GM21717 (cell line): ENCODE data around the gene SFMBT2.

Experiments
- ATAC-seq: cut with Tn5 transposase; IDR thresholded peaks from one replicate; pipeline ENCODE4 v1.9.1; 2021; ENCODE audit warnings: mild to moderate bottlenecking, moderate library complexity; ENCODE audit not compliant: unreplicated experiment

The SFMBT2 gene

GRCh38 chr10:7117177-7117799 is 293.5 kb downstream of the SFMBT2 start:
- ATAC-seq, result no peak

GRCh38 chr10:7111561-7111960 is 299.3 kb downstream of the SFMBT2 start:
- no peak for ATAC-seq

DNA sequence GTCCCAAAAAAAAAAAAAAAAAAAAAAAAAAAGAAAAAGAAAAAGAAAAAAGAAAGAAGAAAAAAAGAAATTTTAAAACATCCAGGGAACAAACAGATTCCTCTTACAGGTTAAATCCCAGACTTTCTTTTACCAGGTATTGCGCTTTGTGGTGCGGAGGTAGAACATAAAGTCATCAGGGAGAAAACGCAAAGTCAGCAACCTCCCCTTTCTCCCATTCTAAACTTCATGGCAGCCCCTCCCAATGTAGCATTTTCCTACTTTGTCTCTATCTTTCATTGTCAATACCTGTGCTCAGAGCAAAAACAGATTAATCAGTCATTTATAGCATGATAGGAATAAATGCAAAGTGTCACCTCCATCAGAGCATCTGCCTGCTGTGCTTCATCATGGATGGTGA is 299.7 kb downstream of the SFMBT2 start:
- no peak for ATAC-seq
